OCI-LY7 (cell line): ENCODE measurements around the gene TAGLN. TPM values are rescaled to one million over a fixed set of nuclear protein-coding genes. Genes with fewer than 3 reads are reported as not detected.

Source experiments
- BruUV-seq: library from RNA; stranded (reverse); fragments of 400-500 nt; replicated peaks from 2 replicates; lab custom pipeline; 2021; lab: Mats Ljungman, UMichigan
- CTCF ChIA-PET: fragments of 300-600 bp; sonication (Branson Sonifier 250); formaldehyde crosslinking; loops from one replicate; lab custom pipeline; 2022; ENCODE audit warnings: antibody characterized with exemption; ENCODE audit not compliant: unreplicated experiment; lab: Charles Lee
- POLR2A ChIA-PET: fragments of 300-600 bp; sonication (Branson Sonifier 250); formaldehyde crosslinking; loops from one replicate; lab custom pipeline; 2022; ENCODE audit warnings: antibody characterized with exemption; lab: Charles Lee
- DNase-seq: peaks from one replicate; pipeline ENCODE4 v3.0.0-alpha.2; 2015; ENCODE audit warnings: low spot score
- H2AFZ ChIP-seq: fragments of 200-600 bp; sonication (generic), shearing (Covaris generic); 2 replicates; pipeline ENCODE4 v1.6.1; 2014; ENCODE audit warnings: mild to moderate bottlenecking, antibody characterized with exemption, low read length, moderate library complexity
- H3K27ac ChIP-seq: fragments of 200-600 bp; sonication (generic); 2 replicates; pipeline ENCODE4 v1.5.1; 2014; ENCODE audit warnings: mixed run types, low read depth, mild to moderate bottlenecking, moderate library complexity, low read length, inconsistent platforms; ENCODE audit not compliant: poor library complexity, severe bottlenecking
- H3K36me3 ChIP-seq: fragments of 200-600 bp; sonication (generic); 2 replicates; pipeline ENCODE4 v1.6.1; 2014; ENCODE audit warnings: mild to moderate bottlenecking, antibody characterized with exemption, low read length, moderate library complexity, mixed read lengths; ENCODE audit not compliant: insufficient read depth
- H3K4me1 ChIP-seq: fragments of 200-600 bp; sonication (generic); 2 replicates; pipeline ENCODE4 v1.5.1; 2014; ENCODE audit warnings: mild to moderate bottlenecking, low read length; ENCODE audit not compliant: insufficient read depth, poor library complexity, severe bottlenecking
- H3K4me2 ChIP-seq: fragments of 200-600 bp; sonication (generic); 2 replicates; pipeline ENCODE4 v1.6.1; 2014; ENCODE audit warnings: mild to moderate bottlenecking, low read length
- H3K4me3 ChIP-seq: fragments of 200-600 bp; sonication (generic); 2 replicates; pipeline ENCODE4 v1.5.1; 2014; ENCODE audit warnings: mild to moderate bottlenecking, low read depth, low read length; ENCODE audit not compliant: poor library complexity, severe bottlenecking
- H3K79me2 ChIP-seq: fragments of 200-600 bp; sonication (generic); 2 replicates; pipeline ENCODE4 v1.6.1; 2016; ENCODE audit warnings: low read depth, mild to moderate bottlenecking, low read length, moderate library complexity, mixed read lengths; ENCODE audit not compliant: insufficient read depth
- H3K9me2 ChIP-seq: fragments of 200-600 bp; sonication (generic); 2 replicates; pipeline ENCODE4 v1.6.1; 2016; ENCODE audit warnings: mild to moderate bottlenecking, low read length, mixed read lengths; ENCODE audit not compliant: insufficient read depth
- H3K9me3 ChIP-seq: fragments of 200-600 bp; sonication (generic); 2 replicates; pipeline ENCODE4 v1.6.1; 2014; ENCODE audit warnings: mild to moderate bottlenecking, mixed run types, low read length, mixed read lengths
- H4K20me1 ChIP-seq: fragments of 200-600 bp; sonication (generic); 2 replicates; pipeline ENCODE4 v1.6.1; 2014; ENCODE audit warnings: mild to moderate bottlenecking, antibody characterized with exemption, low read length, moderate library complexity, mixed read lengths; ENCODE audit not compliant: insufficient read depth
- EZH2phosphoT487 ChIP-seq: fragments of 200-600 bp; sonication (generic); IDR thresholded peaks from 2 replicates; pipeline ENCODE4 v1.6.1; 2018; ENCODE audit warnings: low read depth, borderline replicate concordance, mild to moderate bottlenecking, mixed run types, antibody characterized with exemption, low read length, moderate library complexity, mixed read lengths
- intact Hi-C: fragments of 100-400 bp; cut with micrococcal nuclease; formaldehyde crosslinking; loops from one replicate; pipeline ENCODE4 v1.10.0; 2022; ENCODE audit not compliant: unreplicated experiment
- total RNA-seq, 2 experiments: library from RNA; depleted of rRNA in 1 of 2; stranded (reverse); fragments of >200 nt in 1 of 2; shearing (Covaris generic) in 1 of 2; gene quantifications; 2 replicates each; pipeline ENCODE4 v1.2.3, GENCODE V29; 2014 to 2022
- TF ChIP-seq, protein P1 (sequence below): fragments of 200-600 bp; sonication (generic); conservative IDR thresholded peaks from 2 replicates; pipeline ENCODE4 v1.5.1; 2014; ENCODE audit warnings: mild to moderate bottlenecking, antibody characterized with exemption, low read length, moderate library complexity, mixed read lengths

The TAGLN gene
- total RNA-seq, 2 experiments from 2014 or later = 5.4 to 7.4 TPM

DNA sequence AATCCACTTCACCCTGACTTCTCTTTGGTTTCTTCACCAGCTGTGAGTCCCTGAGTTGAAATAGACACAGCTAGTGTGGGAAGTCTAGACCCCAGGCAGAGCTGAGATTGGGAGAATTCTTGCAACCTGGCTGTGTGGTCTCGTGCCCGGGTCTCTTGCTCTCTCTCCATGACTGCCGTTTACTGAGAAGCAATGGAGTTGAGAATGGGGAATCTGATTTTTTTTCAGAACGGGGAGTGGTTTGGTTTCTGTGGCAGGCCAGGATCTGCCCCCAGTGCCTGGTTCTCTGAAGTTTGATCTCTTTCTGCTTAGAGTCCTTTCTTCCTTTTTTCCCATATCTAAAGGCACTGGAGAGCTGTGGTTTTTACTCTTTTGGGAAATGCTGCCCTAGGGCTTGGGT lies 19.1 kb upstream of the TAGLN start:
- peak overlapping the region; percentile 52 for H3K27ac ChIP-seq
- H3K4me1 ChIP-seq = peaks cover 30% of the 10 kb centered on the region
- BruUV-seq = no TSS peak
- H3K79me2 ChIP-seq = peaks cover 3% of the 10 kb centered on the region; the same call in 1 of the 2 replicates
- intact Hi-C loops = no loop called here
- H3K9me2 ChIP-seq = no peaks in the 10 kb centered on the region
- ChIA-PET POLR2A (interaction anchor here (0.5 to 5.2 kb wide), 15 partner anchors 10 to 396 kb away, joined by 3 to 30 read pairs (median 4); partner anchors contain the start of genes PCSK7, RNF214 and ZPR1), CTCF (interaction anchor here (1.2 to 1.9 kb wide), 4 partner anchors 36 to 389 kb away, joined by 4 to 8 read pairs (median 6); partner anchors contain the start of genes APOA5 and PAFAH1B2)
- no peaks in the 10 kb centered on the region for H4K20me1 ChIP-seq
- H3K4me3 ChIP-seq = peak overlapping the region; percentile 88
- no peak for DNase-seq
- H2AFZ ChIP-seq = peak overlapping the region; percentile 13; the same call in 1 of the 2 replicates
- H3K4me2 ChIP-seq = peak overlapping the region; percentile 86
- TF ChIP-seq EZH2phosphoT487 = no peak
- TF ChIP-seq, protein P1, sequence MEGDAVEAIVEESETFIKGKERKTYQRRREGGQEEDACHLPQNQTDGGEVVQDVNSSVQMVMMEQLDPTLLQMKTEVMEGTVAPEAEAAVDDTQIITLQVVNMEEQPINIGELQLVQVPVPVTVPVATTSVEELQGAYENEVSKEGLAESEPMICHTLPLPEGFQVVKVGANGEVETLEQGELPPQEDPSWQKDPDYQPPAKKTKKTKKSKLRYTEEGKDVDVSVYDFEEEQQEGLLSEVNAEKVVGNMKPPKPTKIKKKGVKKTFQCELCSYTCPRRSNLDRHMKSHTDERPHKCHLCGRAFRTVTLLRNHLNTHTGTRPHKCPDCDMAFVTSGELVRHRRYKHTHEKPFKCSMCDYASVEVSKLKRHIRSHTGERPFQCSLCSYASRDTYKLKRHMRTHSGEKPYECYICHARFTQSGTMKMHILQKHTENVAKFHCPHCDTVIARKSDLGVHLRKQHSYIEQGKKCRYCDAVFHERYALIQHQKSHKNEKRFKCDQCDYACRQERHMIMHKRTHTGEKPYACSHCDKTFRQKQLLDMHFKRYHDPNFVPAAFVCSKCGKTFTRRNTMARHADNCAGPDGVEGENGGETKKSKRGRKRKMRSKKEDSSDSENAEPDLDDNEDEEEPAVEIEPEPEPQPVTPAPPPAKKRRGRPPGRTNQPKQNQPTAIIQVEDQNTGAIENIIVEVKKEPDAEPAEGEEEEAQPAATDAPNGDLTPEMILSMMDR = no peak
- H3K9me3 ChIP-seq = no peaks in the 10 kb centered on the region
- peaks cover 15% of the 10 kb centered on the region; the same call in 1 of the 2 replicates for H3K36me3 ChIP-seq

DNA sequence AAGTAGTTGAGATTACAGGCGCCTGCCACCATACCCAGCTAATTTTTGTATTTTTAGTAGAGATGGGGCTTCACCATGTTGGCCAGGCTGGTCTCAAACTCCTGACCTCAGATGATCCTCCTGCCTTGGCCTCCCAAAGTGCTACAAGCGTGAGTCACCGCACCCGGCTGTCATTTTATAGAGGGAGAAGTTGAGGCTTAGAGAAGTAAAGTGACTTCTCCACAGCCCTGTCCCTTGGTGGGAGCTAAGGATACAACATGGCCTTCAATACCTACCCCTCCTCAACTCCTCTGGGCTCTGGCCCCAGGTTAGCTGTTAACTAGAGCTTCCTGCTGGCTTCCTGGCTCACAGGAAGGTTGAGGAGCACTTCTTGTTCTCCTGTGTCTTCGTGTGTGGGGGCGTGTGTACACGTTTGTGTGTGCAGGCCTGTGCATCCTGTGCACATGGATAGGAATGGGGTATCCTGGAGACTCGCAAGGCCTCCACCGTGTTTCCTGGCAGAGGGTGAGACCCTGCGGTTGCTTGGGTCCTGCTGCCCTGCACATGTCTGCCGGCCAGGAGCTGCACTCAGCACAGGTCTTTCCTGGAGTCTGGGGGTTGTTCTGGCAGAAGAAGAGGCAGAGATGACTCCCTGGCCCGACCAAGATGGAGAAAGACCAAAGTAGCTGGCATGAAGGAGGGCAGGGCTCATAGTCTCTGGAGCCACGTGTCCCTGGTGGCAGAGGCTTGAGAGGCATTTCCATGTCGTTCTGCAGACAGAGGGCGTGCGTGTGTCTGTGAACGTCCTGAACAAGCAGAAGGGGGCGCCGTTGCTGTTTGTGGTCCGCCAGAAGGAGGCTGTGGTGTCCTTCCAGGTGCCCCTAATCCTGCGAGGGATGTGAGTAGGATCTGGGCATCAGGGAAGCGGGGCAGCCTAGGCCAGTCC lies 18.2 kb upstream of the TAGLN start:
- ChIA-PET CTCF (interaction anchor here (0.7 to 1.4 kb wide), 4 partner anchors 20 to 390 kb away, joined by 3 to 6 read pairs (median 4); partner anchors contain the start of gene APOA5), POLR2A (interaction anchor here (0.6 to 5.2 kb wide), 13 partner anchors 10 to 397 kb away, joined by 3 to 30 read pairs (median 4); partner anchors contain the start of genes PCSK7, RNF214 and ZPR1)
- peak overlapping the region; percentile 86 for H3K4me2 ChIP-seq
- no peak overlapping the region for H3K27ac ChIP-seq
- BruUV-seq = no TSS peak
- H3K4me3 ChIP-seq = peak overlapping the region; percentile 24
- no peak for TF ChIP-seq EZH2phosphoT487
- TF ChIP-seq, protein P1 = peak; percentile 79
- H3K4me1 ChIP-seq = peaks cover 39% of the 10 kb centered on the region
- H3K9me2 ChIP-seq = no peaks in the 10 kb centered on the region
- H4K20me1 ChIP-seq = no peaks in the 10 kb centered on the region
- peaks cover 15% of the 10 kb centered on the region; the same call in 1 of the 2 replicates for H3K36me3 ChIP-seq
- H2AFZ ChIP-seq = peak overlapping the region; percentile 62
- peaks cover 3% of the 10 kb centered on the region; the same call in 1 of the 2 replicates for H3K79me2 ChIP-seq
- intact Hi-C loops = loop anchor here (1.0 kb wide), 2 partner anchors 45 to 390 kb away; partner anchors contain the start of gene APOA5
- H3K9me3 ChIP-seq = no peaks in the 10 kb centered on the region
- peak; percentile 89 for DNase-seq
